Neural crest cell (in vitro differentiated cells): ENCODE measurements around the gene PRPF31. TPM values are rescaled to one million over a fixed set of nuclear protein-coding genes. Genes with fewer than 3 reads are reported as not detected.

Experiments used
- DNase-seq: peaks from one replicate; pipeline ENCODE4 v3.0.0; 2021; ENCODE audit warnings: low read depth, mixed read lengths, low spot score
- H3K27ac Mint-ChIP-seq: one replicate; pipeline ENCODE4 v1.8.0; 2021; ENCODE audit warnings: mild to moderate bottlenecking, mixed read lengths; ENCODE audit not compliant: unreplicated experiment
- H3K27me3 Mint-ChIP-seq: 2 replicates; pipeline ENCODE4 v1.8.0; 2021; ENCODE audit warnings: low read depth, mild to moderate bottlenecking, mixed read lengths
- H3K36me3 Mint-ChIP-seq: 2 replicates; pipeline ENCODE4 v1.8.0; 2021; ENCODE audit warnings: low read depth, mild to moderate bottlenecking, mixed read lengths
- H3K4me1 Mint-ChIP-seq: 2 replicates; pipeline ENCODE4 v1.8.0; 2021; ENCODE audit warnings: mixed read lengths
- H3K4me3 Mint-ChIP-seq: one replicate; pipeline ENCODE4 v1.8.0; 2021; ENCODE audit warnings: mild to moderate bottlenecking, mixed read lengths
- H3K9me3 Mint-ChIP-seq: 2 replicates; pipeline ENCODE4 v1.8.0; 2021; ENCODE audit warnings: mixed read lengths
- CTCF ChIP-seq: fragments of 200-600 bp; sonication (generic); conservative IDR thresholded peaks from 2 replicates; pipeline ENCODE4 v1.5.0; 2021; ENCODE audit warnings: antibody characterized with exemption, mild to moderate bottlenecking
- total RNA-seq: library from RNA; stranded (reverse); gene quantifications from 2 replicates; pipeline ENCODE4 v1.2.1, GENCODE V29; 2021

Gene PRPF31
- total RNA-seq, 1 donor from 2014 or later = 94.8 TPM

GRCh38 chr19:54152878-54153524, 37.4 kb downstream of the PRPF31 start:
- no peak for TF ChIP-seq CTCF
- H3K4me3 Mint-ChIP-seq = no peak overlapping the region
- DNase-seq = no peak
- H3K27me3 Mint-ChIP-seq = peaks cover 3% of the 10 kb centered on the region
- H3K4me1 Mint-ChIP-seq = peaks cover 4% of the 10 kb centered on the region
- H3K9me3 Mint-ChIP-seq = no peaks in the 10 kb centered on the region
- H3K36me3 Mint-ChIP-seq = peaks cover 9% of the 10 kb centered on the region
- no peak overlapping the region for H3K27ac Mint-ChIP-seq

DNA sequence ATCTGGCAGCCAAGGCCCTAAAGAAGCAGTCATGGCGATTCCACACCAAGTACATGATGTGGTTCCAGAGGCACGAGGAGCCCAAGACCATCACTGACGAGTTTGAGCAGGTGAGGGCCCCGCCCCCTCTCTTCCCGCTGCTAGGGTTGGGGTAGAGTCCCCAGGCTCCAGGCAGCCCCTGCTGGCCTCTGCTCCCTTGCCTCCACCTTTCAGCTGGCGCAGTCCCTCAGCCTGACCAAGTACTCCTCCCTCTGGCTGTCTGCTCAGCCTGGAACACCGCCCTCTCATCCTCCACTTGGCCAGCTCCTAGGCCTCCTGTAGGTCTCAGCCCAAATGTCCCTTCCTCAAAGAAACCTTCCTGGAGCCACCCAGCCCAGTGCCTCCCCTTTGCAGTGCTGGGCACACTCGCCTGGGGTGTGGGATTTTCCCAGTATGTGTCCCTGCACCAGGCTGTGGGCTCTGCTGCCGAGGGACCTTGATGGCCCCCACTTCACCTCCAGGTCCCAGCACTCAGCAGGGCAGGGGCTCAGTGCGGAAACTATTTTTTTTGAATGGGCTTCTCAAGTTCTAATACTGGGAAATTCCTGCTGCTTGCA, 38.3 kb downstream of the PRPF31 start:
- no peak for TF ChIP-seq CTCF
- peaks cover 3% of the 10 kb centered on the region for H3K27me3 Mint-ChIP-seq
- peaks cover 12% of the 10 kb centered on the region for H3K4me1 Mint-ChIP-seq
- no peak overlapping the region for H3K27ac Mint-ChIP-seq
- H3K36me3 Mint-ChIP-seq = peaks cover 9% of the 10 kb centered on the region
- peak overlapping the region; percentile 65 for H3K4me3 Mint-ChIP-seq
- no peak for DNase-seq
- H3K9me3 Mint-ChIP-seq = no peaks in the 10 kb centered on the region

- TF ChIP-seq CTCF = no peak
- no peaks in the 10 kb centered on the region for H3K9me3 Mint-ChIP-seq
- H3K4me3 Mint-ChIP-seq = peak overlapping the region; percentile 65
- peaks cover 13% of the 10 kb centered on the region for H3K36me3 Mint-ChIP-seq
- DNase-seq = no peak
- H3K4me1 Mint-ChIP-seq = peaks cover 21% of the 10 kb centered on the region
- H3K27ac Mint-ChIP-seq = no peak overlapping the region
- H3K27me3 Mint-ChIP-seq = peaks cover 7% of the 10 kb centered on the region
Measured at GRCh38 chr19:54154603-54155345, 39.2 kb downstream of the PRPF31 start.

- Mint-ChIP-seq H3K27me3 (peaks cover 10% of the 10 kb centered on the region), H3K4me1 (peaks cover 29% of the 10 kb centered on the region), H3K9me3 (no peaks in the 10 kb centered on the region), H3K27ac (peak overlapping the region; percentile 35), H3K4me3 (peak overlapping the region; percentile 47), H3K36me3 (peaks cover 16% of the 10 kb centered on the region)
- no peak for DNase-seq
- TF ChIP-seq CTCF = no peak
Measured at GRCh38 chr19:54155694-54156093, 40.1 kb downstream of the PRPF31 start.

- Mint-ChIP-seq H3K4me3 (peak overlapping the region; percentile 78), H3K4me1 (peaks cover 34% of the 10 kb centered on the region), H3K36me3 (peaks cover 12% of the 10 kb centered on the region), H3K27ac (peak overlapping the region; percentile 16), H3K9me3 (no peaks in the 10 kb centered on the region), H3K27me3 (peaks cover 7% of the 10 kb centered on the region)
- DNase-seq = no peak
- TF ChIP-seq CTCF = no peak
Measured at GRCh38 chr19:54156490-54156889, 40.9 kb downstream of the PRPF31 start.
